Breast epithelium (tissue), 3 donors: ENCODE data around the gene LENG9.

Experiments
- CTCF ChIP-seq, 3 donors: fragments of 450-650 bp; IDR thresholded peaks; one replicate each; pipeline ENCODE4 v1.5.1; 2016 to 2017; ENCODE audit warnings: antibody characterized with exemption in 3 of 3, mild to moderate bottlenecking in 3 of 3, moderate library complexity in 3 of 3
- POLR2A ChIP-seq: fragments of 450-650 bp; IDR thresholded peaks from one replicate; pipeline ENCODE4 v1.6.1; 2016; ENCODE audit warnings: antibody characterized with exemption, mild to moderate bottlenecking, moderate library complexity
- POLR2AphosphoS5 ChIP-seq, 3 donors: sonication (generic); formaldehyde crosslinking; IDR thresholded peaks; one replicate each; pipeline ENCODE4 v1.6.1; 2017; ENCODE audit warnings: antibody characterized with exemption in 3 of 3

GRCh38 chr19:54433697-54434096 lies 29.9 kb downstream of the LENG9 start:
- TF ChIP-seq POLR2AphosphoS5 (IDR thresholded peaks at IDR 0.05) = no peak
- no peak for TF ChIP-seq POLR2A
- TF ChIP-seq CTCF (IDR thresholded peaks at IDR 0.05) = no peak
